GM19023 (cell line): ENCODE results near the gene GCSH.
"Not testable (repeated sequence)": the region's sequence is repeated elsewhere in the genome, so short reads cannot be mapped to it uniquely, and the experiment has no call there.

Experiments
- ATAC-seq: cut with Tn5 transposase; IDR thresholded peaks from one replicate; pipeline ENCODE4 v1.9.1; 2021; ENCODE audit warnings: mild to moderate bottlenecking, moderate library complexity; ENCODE audit not compliant: unreplicated experiment

The GCSH gene

GRCh38 chr16:81095953-81096714 is at the start of gene GCSH:
Gene GCSH (minus strand): TSS chr16:81096395. CDS start chr16:81096278, 117 bp downstream.
- peak; percentile 98 for ATAC-seq

GRCh38 chr16:81143921-81144471 is 47.8 kb upstream of the GCSH start:
- ATAC-seq, result no peak

DNA sequence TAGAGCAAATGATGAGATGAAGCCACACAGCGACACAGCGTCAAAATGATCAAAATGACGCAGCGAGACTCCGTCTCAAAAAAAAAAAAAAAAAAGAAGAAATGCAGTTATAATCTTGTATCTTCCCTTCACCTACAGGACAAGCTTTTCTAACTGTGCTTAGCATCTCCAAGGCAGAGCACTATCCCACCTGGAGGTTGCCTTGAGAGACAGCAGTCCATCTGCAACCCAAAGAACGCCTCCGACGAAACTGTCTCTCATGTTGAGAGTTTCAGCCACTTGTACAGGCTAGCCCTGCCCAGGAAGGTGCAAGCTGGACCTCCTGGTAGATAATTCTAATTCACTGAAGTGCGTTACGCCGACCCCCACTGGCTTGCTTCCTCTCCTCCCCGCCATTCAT is 46.7 kb upstream of the GCSH start:
- ATAC-seq, result no peak

GRCh38 chr16:81140930-81141780 is 45.0 kb upstream of the GCSH start:
- no peak for ATAC-seq

DNA sequence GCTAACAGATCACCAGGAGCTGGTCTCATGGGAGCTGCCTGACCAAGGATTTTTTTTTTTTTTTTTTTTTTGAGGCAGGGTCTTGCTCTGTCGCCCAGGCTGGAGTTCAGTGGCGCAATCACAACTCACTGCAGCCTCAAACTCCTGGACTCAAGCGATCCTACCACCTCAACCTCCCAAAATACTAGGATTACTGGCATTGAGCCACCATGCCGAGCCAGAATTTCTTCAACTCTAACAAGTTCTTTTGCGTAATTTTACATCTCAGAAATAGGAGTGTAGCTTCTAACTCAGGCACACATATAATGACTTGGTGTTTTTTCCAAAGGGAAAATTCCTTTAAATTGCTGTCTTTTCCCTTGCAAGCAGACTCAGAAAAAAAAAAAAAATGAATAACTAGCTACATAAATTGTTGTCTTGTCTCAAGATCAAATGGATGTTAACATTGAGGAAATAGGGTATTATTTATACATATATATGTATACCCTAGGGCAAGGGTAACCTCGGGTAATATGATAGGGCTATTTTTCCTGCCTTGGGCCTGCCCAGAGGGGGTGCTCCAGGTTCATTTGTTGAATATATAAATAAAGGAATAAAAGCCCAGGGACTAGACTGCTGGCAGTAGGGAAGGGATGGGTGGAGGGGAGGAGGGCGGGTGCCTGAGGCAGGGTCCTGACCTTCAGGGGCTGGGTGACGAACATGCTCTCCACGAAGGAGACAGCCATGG is 42.8 kb upstream of the GCSH start:
- ATAC-seq, result no peak

DNA sequence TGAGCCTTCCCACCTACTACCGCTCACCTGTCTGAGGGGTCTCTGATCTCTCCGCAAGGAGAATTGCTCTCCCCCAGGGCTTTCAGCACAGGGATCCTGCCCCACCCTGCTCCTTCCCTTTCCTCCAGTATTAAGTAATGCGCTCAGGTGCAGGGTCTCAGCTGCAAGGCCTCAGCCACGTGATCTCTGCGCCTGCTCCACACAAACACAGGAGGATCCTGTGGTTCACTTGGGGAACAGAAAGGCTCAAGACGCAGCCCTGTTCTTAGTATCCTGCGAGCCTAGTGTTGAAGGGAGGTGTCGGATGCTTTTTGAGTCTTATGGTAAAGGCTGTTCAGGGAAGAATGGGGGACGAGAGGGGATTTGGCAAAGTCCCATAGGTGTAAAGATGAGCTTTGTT is 41.6 kb upstream of the GCSH start:
- ATAC-seq, result no peak

DNA sequence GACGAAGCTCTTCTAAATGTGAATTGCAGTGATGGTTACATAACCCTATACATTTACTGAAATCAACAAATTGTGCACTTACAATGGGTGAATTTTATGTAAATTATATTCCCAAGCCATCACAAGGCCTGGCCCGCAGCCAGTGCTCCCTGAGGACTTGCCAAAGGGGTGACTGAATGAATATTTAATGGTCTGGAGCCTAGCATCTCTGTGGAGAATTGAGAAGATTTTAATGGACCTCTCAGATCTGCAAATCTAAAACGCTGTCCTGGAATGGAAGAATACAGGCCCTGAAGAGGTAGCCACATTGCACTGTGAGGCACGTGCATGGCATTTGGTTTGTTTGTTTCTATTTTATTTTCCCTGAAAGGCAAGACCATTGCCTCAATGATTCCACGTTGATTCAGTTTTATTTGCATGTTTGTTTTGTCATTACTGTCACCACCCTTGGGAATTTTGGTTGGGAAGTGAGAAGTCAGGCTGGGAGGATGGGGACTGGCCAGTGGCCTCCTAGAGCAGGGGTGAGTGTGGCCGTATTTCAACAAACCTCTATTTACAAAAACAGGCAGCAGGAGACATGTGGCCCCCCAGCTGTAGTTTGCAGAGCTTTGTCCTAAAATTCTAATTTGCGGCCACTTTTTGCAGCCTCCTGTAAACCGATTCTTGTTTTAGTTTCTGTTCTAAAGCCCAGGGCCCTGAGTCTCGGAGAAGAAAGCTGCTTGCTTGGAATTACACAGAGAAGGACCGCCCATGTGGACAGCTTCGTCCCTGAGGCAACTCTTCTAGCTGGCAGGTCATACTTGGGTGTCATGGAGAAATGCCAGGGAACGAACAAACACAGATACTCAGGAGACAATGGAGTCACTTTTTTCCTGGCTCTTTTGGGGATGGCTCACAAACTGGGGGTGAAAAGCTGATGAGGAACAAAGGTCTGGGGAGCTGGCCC is 40.5 kb upstream of the GCSH start:
- no peak for ATAC-seq

- no peak for ATAC-seq
Measured at GRCh38 chr16:81130126-81130525, 33.9 kb upstream of the GCSH start.

- no peak for ATAC-seq
Measured at GRCh38 chr16:81128726-81129524, 32.7 kb upstream of the GCSH start.

GRCh38 chr16:81127051-81127450 is 30.9 kb upstream of the GCSH start:
- ATAC-seq, result no peak

GRCh38 chr16:81123092-81123852 is 27.1 kb upstream of the GCSH start:
- no peak for ATAC-seq

GRCh38 chr16:81121474-81121990 is 25.3 kb upstream of the GCSH start:
- ATAC-seq, result no peak

GRCh38 chr16:81117436-81117835 is 21.2 kb upstream of the GCSH start:
- no peak for ATAC-seq

DNA sequence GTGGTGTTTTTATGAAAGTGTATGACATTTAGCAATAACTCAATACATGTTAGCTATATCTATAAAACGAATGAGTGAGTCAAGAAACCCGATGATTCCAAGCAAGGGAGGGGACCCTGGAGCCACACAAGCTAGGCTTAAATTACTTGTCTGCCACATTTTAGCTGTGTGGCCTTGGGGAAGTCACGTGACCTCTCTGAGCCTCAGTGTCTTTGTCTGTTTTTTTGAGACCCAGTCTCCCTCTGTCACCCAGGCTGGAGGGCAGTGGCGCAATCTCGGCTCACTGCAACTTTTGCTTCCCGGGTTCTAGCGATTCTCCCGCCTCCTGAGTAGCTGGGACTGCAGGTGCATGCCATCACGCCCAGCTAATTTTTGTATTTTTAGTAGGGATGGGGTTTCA is 20.1 kb upstream of the GCSH start:
- ATAC-seq, result no peak

DNA sequence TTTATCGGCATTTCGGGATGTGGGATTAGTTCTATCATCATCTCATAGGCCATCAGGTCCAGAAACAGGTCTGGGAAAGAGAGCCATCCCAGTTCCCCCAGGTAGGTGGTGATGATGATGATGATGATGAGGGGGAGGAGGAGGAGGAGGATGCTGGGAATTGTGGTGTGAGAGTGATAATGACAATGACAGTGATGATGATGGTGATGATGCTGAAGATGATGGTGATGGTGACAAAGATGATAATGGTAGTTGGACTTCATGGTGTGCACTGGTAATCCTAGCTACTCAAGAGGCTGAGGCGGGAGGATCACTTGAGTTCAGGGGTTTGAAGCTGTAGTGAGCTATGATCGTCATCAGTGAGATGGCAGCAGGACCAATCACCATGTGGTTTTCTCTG is 16.3 kb upstream of the GCSH start:
- no peak for ATAC-seq

- ATAC-seq, result not testable (repeated sequence)
Measured at GRCh38 chr16:81109274-81109673, 13.1 kb upstream of the GCSH start.

DNA sequence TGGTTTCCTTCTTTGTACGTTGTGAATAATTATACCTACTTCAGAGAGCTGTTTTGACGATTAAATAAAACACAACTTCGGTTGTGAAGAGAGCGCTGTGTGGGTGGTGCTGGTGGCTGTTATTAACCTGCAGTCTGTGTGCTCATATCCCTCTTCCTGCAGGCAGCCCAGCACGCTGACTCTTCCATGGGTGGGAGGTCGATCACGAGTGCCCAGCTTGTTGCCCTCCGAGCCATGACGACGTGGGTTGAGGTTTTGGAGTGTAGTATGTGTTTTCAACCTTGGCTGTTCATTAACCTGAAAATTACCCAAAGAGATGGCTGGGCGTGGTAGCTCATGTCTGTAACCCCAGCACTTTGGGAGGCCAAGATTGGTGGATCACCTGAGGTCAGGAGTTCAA is 11.3 kb upstream of the GCSH start:
- no peak for ATAC-seq

- ATAC-seq, result no peak
Measured at GRCh38 chr16:81106826-81107503, 10.8 kb upstream of the GCSH start.
